Activated CD8-positive, alpha-beta memory T cell treated with anti-CD3 and anti-CD28 coated beads, Interleukin-2, amount 50 U/mL, for 48 hours (primary cell): ENCODE data around the gene SH3BP4.

Experiments used
- DNase-seq: peaks from one replicate; pipeline ENCODE4 v3.0.0-alpha.2; 2020

The SH3BP4 gene

DNA sequence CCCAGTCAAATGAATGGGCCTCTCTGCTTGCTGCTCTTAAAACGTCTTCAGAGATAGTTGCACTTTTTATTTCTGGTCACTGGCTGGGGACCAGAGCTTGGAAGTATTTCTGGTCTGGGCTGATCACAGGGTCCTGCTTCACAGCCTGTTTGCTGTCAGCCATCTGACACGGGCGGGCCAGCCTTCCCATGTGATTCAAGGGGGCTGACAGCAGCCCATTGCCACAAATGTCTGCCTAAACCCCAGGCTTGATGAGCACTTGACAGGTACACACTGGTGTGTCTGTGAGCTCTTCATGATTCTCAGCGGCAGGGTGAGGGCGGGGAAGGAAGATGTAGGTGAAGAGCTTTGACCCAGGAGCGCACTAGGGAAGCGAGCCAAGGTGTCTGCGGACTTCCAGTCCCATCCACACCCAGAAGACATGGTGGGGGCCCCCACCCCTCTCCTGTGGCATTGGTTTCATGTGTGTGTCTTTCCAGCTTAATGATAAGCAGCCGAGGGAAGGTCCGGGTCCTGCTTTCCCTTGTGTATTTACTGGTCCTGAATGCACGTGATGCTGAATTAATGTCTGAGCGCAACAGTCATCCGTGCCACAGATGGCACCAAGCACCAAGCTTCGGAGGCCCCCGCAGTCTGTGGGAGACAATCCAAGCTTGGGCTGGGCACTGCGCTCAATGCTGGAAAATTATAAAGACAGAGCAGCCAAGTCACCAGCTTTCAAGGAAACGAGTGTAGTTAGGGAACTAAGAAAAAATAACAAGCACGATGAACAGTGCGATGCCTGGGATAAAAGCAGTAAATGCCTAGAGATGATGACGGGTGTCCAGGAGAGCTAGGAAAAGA, 73.3 kb downstream of the SH3BP4 start:
- DNase-seq, result no peak

DNA sequence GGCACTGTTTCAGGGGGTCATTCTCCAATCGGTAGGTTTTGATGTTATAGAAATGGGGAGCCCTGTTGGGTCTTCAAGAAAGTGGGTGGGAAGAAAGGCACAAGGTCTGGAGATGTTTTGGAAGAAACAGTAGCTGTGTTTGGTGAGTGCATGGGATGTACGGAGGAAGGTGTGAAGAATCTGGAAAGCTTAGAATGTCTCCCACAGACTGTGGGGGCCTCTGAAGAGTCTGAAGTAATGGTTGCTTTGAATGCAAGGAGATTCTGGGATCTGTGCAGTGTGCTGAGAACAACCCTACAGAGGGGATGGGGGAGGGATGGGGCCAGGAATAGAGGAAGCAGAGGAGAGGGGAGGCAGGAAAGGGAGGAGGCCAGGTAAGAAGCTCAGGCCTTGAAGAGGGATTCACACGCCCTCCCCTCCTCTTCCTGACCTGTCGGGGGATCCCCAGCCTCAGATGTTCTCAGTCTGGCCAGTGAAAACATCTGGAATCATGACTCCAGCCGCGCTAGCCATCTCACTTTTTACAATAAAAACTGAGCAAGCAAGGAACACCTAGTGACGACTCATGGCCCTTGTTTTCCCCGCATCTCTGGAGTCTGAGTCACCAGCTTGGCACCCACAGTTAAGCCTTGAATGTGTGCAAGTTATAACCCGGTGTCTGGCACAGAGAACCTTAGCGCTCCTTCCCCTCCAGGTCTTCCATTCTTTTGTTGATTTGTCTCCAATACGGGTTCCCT, 74.2 kb downstream of the SH3BP4 start:
- DNase-seq, result no peak

DNA sequence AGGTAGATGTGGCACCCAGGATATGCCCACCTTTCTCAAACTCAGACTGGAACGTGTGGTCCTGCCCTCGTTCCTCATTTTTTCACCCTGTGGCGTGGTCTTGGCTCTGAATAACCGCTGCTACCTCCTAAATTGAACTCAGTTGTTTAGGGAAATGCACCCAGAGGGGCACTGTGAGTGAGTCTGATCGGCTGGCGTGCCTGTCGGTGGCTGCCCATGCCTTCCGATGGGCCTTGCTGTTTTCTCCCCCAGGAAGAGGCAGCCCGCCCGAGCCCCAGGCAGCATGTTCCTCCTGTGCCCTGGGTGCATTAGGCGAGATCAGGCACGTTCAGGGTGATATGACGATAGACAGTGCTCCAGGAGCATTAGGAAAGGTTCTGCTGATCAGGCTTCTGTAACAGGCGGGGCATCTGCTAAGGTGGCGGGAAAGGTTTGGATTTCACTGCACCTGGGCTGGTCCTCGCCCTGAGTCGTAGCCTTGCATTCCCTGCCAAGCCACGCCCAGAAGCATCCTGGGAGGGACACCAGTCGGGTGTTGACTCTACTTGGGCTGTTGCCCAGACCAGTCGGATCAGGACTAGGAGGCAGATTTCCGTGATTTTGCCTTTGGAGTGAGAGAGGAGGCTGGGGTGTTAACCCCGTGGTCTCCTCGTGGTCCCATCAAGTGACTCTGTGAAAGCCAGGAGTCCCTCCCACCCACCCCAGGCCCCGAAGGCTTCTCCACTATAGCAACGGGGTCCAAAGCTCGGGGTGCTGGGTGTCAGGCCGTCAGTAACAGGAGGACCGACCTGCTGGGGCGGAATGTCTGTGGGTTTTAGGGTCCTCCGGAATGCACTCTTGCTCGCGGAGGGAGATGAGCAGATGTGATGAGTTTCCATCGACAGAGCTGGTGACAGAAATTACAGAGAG, 75.1 kb downstream of the SH3BP4 start:
- no peak for DNase-seq

DNA sequence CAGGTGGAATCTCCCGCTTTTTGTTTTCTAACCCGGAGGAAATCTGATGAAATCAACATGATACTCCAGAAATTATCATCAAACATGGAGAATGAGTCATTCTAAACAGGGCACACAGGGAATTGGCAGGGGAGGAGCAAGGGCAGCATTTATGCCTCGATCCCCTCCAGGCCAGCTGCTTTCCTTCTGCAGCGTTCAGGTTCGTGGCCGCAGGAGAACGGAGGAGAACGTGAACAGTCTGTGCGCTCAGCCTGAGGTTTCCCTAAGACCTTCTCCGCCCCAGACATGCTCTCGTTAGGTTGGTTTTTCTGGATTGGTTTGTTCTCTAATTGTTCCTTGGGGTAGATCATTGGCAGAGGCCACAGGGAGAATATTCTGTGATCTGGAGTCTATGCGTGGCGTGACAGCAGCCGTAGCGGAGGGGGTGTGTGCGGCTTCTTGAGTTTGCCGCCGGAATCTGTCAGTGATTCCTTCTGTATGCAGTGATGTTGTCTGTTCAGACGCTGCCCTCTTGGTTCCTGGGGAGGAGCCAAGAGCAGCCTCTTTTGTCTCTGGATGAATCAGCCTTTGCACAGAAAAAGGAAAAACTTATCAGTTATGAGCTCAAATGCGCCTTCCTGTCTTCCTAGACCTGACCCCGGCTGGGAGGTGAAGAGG, 75.9 kb downstream of the SH3BP4 start:
- DNase-seq, result no peak

GRCh38 chr2:235028646-235029045, 76.8 kb downstream of the SH3BP4 start:
- no peak for DNase-seq

GRCh38 chr2:235029054-235029453, 77.2 kb downstream of the SH3BP4 start:
- no peak for DNase-seq

DNA sequence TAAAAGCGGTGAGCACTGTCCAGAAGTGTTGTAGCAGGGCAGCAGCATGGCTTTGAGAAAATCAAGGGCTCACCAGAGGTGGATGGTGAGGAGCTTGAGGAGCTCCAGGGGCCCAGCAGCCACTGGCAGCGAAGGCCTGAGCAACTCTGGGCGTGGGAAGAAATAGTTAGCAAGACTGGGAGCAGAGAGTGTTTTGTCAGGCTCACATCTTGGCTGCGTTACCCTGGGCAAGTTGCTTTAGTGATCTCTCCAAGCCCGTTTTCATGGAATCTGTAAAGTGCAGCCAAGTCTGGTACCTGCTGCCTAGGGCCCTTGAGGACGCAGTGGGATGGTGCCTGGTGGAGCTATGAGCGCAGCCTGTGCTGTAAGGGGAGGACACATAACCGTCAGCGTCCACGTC, 78.3 kb downstream of the SH3BP4 start:
- no peak for DNase-seq

GRCh38 chr2:235030936-235031335, 79.1 kb downstream of the SH3BP4 start:
- no peak for DNase-seq

- DNase-seq, result no peak
Measured at GRCh38 chr2:235031686-235032373, 80.0 kb downstream of the SH3BP4 start.

DNA sequence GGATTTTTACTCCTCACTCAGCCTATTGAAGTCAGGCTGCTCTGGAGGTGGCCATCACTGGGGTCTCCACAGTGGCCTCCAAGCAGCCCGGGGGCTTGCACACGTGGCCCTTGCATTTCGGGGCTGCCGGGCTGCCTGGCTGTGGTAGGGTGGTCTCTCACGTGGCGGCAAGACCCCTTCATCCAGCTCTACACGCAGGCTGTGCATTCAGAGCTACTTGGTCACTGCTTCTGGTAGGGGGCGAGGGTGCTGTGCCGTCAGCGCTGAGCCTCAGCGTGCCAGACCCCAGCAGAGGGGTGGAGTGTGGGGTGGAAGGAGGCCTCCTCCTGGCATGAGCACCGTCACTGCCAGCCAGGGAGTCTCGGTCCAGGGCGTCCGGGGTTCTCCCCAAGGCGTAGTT, 80.6 kb downstream of the SH3BP4 start:
- no peak for DNase-seq

GRCh38 chr2:235032949-235033348, 81.1 kb downstream of the SH3BP4 start:
- DNase-seq, result no peak

GRCh38 chr2:235034265-235035118, 82.7 kb downstream of the SH3BP4 start:
- no peak for DNase-seq

- DNase-seq, result no peak
Measured at GRCh38 chr2:235037604-235038166, 85.9 kb downstream of the SH3BP4 start.

GRCh38 chr2:235041221-235041917, 89.6 kb downstream of the SH3BP4 start:
- no peak for DNase-seq

DNA sequence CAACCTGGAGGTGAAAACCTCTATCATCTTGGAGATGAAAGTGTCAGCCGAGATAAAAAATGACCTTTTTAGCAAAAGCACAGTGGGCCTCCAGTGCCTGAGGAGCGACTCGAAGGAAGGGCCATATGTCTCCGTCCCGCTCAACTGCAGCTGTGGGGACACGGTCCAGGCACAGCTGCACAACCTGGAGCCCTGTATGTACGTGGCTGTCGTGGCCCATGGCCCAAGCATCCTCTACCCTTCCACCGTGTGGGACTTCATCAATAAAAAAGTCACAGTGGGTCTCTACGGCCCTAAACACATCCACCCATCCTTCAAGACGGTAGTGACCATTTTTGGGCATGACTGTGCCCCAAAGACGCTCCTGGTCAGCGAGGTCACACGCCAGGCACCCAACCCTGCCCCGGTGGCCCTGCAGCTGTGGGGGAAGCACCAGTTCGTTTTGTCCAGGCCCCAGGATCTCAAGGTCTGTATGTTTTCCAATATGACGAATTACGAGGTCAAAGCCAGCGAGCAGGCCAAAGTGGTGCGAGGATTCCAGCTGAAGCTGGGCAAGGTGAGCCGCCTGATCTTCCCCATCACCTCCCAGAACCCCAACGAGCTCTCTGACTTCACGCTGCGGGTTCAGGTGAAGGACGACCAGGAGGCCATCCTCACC, 90.2 kb downstream of the SH3BP4 start:
- no peak for DNase-seq

GRCh38 chr2:235042576-235043515, 91.0 kb downstream of the SH3BP4 start:
- no peak for DNase-seq

GRCh38 chr2:235043762-235044500, 92.1 kb downstream of the SH3BP4 start:
- DNase-seq, result no peak
